Measurements from ENCODE around the gene PSMC3IP.

DNA sequence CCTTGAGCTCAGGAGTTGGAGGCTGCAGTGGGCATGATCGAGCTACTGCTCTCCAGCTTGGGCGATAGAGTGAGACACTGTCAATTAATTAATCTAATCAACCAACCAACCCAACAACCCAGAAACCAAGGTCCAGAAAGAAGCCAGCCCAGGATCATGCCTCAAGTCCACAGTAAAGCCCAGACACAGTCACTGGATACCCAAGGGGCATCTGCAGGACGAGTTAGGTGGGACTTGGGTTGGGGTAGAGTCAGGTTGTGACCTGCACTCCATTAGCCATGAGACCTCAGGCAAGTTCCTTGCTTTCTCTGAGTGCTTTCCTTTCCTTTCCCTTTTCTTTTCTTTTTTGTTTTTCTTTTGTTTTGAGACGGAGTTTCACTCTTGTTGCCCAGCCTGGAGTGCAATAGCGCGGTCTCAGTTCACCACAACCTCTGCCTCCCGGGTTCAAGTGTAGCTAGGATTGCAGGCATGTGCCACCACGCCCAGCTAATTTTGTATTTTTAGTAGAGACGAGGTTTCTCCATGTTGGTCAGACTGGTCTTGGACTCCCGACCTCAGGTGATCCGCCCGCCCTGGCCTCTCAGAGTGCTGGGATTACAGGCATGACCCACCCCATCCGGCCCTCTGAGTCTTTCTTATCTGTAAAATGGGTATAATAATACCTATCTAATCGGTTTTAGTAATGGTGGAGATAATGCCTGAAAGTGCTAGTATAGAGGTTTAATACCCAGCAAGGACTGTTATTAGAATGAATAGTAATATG, 28.4 kb downstream of the PSMC3IP start:
- no peak for TF ChIP-seq CTCF (IDR thresholded peaks at IDR 0.05)
- TF ChIP-seq POLR2AphosphoS5 (IDR thresholded peaks at IDR 0.05; ENCODE audit: low read depth, low read length), result no peak
